Mesendoderm (in vitro differentiated cells): ENCODE data around the gene GADD45A.

Experiments used
- DNase-seq: peaks from one replicate; pipeline ENCODE4 v3.0.0; 2013
- H2AK5ac ChIP-seq: 2 replicates; pipeline ENCODE4 v1.6.1; 2013; ENCODE audit warnings: low read length, inconsistent platforms
- H2BK120ac ChIP-seq: 2 replicates; pipeline ENCODE4 v1.6.1; 2013; ENCODE audit warnings: low read depth, mild to moderate bottlenecking, low read length, moderate library complexity, mixed read lengths
- H2BK15ac ChIP-seq: replicated peaks from 2 replicates; pipeline ENCODE4 v1.6.1; 2013; ENCODE audit warnings: low read depth, mild to moderate bottlenecking, moderate library complexity
- H2BK5ac ChIP-seq: 2 replicates; pipeline ENCODE4 v1.6.1; 2013; ENCODE audit warnings: low read length, inconsistent platforms
- H3K18ac ChIP-seq: 2 replicates; pipeline ENCODE4 v1.6.1; 2013; ENCODE audit warnings: mild to moderate bottlenecking, low read length, mixed read lengths
- H3K23ac ChIP-seq: one replicate; pipeline ENCODE4 v1.6.1; 2013; ENCODE audit warnings: low read length
- H3K27ac ChIP-seq: 2 replicates; pipeline ENCODE4 v1.5.1; 2013; ENCODE audit warnings: low read depth, mild to moderate bottlenecking, inconsistent platforms, low read length, moderate library complexity
- H3K27me3 ChIP-seq: 2 replicates; pipeline ENCODE4 v1.6.1; 2013; ENCODE audit warnings: low read length, control low read depth, mild to moderate bottlenecking, inconsistent platforms; ENCODE audit not compliant: insufficient read depth, poor library complexity
- H3K36me3 ChIP-seq: 2 replicates; pipeline ENCODE4 v1.6.1; 2013; ENCODE audit warnings: low read length, inconsistent platforms; ENCODE audit not compliant: control insufficient read depth, insufficient read depth
- H3K4ac ChIP-seq: one replicate; pipeline ENCODE4 v1.6.1; 2013; ENCODE audit warnings: low read depth, mild to moderate bottlenecking, low read length, moderate library complexity
- H3K4me1 ChIP-seq: 2 replicates; pipeline ENCODE4 v1.6.1; 2013; ENCODE audit warnings: low read depth, low read length, inconsistent platforms; ENCODE audit not compliant: control insufficient read depth
- H3K4me2 ChIP-seq: 2 replicates; pipeline ENCODE4 v1.6.1; 2013; ENCODE audit warnings: low read length
- H3K4me3 ChIP-seq: 2 replicates; pipeline ENCODE4 v1.5.1; 2013; ENCODE audit warnings: mild to moderate bottlenecking, low read length
- H3K56ac ChIP-seq: one replicate; pipeline ENCODE4 v1.6.1; 2013; ENCODE audit warnings: low read length
- H3K79me1 ChIP-seq: 2 replicates; pipeline ENCODE4 v1.6.1; 2013; ENCODE audit warnings: low read length, inconsistent platforms
- H3K79me2 ChIP-seq: 2 replicates; pipeline ENCODE4 v1.6.1; 2013; ENCODE audit warnings: mild to moderate bottlenecking, low read length; ENCODE audit not compliant: control insufficient read depth, insufficient read depth
- H3K9ac ChIP-seq: 2 replicates; pipeline ENCODE4 v1.6.1; 2013; ENCODE audit warnings: low read length, inconsistent platforms
- H4K5ac ChIP-seq: one replicate; pipeline ENCODE4 v1.6.1; 2013; ENCODE audit warnings: low read length
- H4K8ac ChIP-seq: one replicate; pipeline ENCODE4 v1.6.1; 2013; ENCODE audit warnings: low read depth, mild to moderate bottlenecking, control low read depth, low read length, moderate library complexity
- WGBS: extraction: QIAGEN DNeasy Blood & Tissue Kit; methylation state at CpG from one replicate; pipeline ENCODE4 v1.1.7; 2013; ENCODE audit warnings: low lambda C conversion rate, missing lambda C conversion rate; ENCODE audit not compliant: insufficient coverage; ENCODE audit errors: extremely low coverage; 5-methylcytosine and 5-hydroxymethylcytosine counted together

GADD45A gene

DNA sequence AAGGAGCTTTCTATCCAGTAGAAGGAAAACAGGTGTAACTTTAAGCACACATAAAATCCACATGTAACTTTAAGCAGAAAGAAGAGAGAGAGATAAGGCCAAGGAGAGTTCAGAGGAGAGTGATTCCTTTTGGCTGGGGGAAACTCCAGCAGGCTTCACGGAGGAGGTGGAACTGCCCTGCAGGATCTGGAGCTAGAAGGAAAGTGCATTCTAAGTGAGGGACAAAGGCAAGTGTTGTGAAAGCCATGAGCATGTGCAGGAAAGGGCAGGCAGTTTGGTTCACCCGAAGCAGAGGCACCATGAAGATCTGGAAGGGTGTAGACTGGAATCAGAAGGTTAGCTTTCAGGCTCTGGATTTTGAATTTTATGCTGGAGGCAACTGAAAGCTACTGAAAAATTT lies 46.3 kb downstream of the GADD45A start:
- Histone ChIP-seq H3K4me1 (peaks cover 11% of the 10 kb centered on the region), H3K4ac (no peak overlapping the region), H3K79me2 (no peaks in the 10 kb centered on the region), H2AK5ac (no peak overlapping the region), H4K5ac (no peak overlapping the region), H3K18ac (no peak overlapping the region), H3K27me3 (no peaks in the 10 kb centered on the region), H3K36me3 (no peaks in the 10 kb centered on the region), H4K8ac (no peak overlapping the region), H2BK5ac (no peak overlapping the region), H3K27ac (no peak overlapping the region), H3K4me3 (no peak overlapping the region), H3K4me2 (no peak overlapping the region), H3K23ac (no peak overlapping the region), H2BK15ac (no peak overlapping the region), H3K79me1 (no peaks in the 10 kb centered on the region), H3K9ac (no peak overlapping the region), H3K56ac (no peak overlapping the region), H2BK120ac (no peak overlapping the region)
- WGBS: no CpG with 5 or more reads among the region's 2 CpGs
- no peak for DNase-seq

DNA sequence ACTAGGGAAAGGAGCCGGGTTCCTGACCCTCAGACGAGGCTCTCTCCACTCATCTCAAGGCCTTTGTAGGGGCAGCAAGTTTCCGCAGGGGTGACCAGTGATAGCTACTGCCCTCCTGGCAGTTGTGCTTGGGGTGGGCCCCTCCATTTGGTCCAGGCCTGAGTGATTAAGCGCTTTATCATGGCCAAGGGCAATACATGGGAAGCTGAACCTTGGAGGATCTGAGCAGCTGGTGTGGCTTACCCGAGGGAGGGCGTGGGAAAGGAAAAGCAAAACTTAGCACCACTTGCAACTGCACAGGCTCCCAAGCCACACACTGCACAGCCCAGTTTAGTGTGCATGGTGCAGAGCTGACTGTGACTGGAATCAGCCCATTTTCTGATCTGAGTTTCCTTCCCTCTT lies 47.8 kb downstream of the GADD45A start:
- Histone ChIP-seq H3K9ac (no peak overlapping the region), H4K5ac (no peak overlapping the region), H2BK120ac (no peak overlapping the region), H3K79me1 (no peaks in the 10 kb centered on the region), H3K27ac (no peak overlapping the region), H3K4ac (no peak overlapping the region), H3K4me1 (peaks cover 12% of the 10 kb centered on the region), H4K8ac (no peak overlapping the region), H3K79me2 (no peaks in the 10 kb centered on the region), H3K27me3 (no peaks in the 10 kb centered on the region), H3K4me3 (no peak overlapping the region), H3K18ac (no peak overlapping the region), H2BK15ac (no peak overlapping the region), H2AK5ac (no peak overlapping the region), H3K23ac (no peak overlapping the region), H3K56ac (no peak overlapping the region), H2BK5ac (no peak overlapping the region), H3K4me2 (no peak overlapping the region), H3K36me3 (no peaks in the 10 kb centered on the region)
- DNase-seq: no peak
- no CpG with 5 or more reads among the region's 6 CpGs for WGBS

DNA sequence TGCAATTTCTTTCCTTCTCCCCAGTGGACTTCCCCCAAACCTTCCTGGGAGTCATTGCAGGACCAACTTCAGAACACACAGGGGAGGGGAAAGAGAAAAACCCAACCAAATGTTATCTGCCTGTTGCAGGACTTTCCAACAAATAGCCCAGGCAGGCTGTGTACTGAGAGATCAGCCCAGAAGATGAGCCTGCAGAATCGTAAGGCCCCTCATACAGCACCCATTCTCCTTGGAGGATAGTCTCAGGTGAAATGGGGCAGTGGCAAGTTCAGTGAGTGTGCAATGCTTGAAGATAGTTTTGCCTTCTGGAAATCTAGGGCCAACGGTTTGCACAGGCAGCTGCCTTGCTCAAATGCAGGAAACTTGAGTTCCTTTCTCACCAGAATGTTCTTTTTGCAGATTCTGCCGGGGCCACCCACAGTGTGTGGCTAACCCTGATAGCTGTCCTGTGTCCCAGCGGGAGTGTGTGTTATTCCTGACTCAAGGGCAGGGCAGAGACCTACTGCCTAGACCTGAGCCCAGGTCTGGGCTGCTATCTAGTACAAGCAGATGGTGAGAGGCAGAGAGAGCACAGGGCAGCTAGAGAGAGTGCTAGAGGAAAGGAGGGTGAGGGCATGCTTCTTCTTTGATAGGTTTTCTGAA lies 48.8 kb downstream of the GADD45A start:
- H4K5ac ChIP-seq: no peak overlapping the region
- no peak overlapping the region for H3K4me2 ChIP-seq
- no peak overlapping the region for H3K4ac ChIP-seq
- H3K18ac ChIP-seq: peak overlapping the region; percentile 9
- H3K4me3 ChIP-seq: no peak overlapping the region
- H3K23ac ChIP-seq: no peak overlapping the region
- no peaks in the 10 kb centered on the region for H3K79me2 ChIP-seq
- no peak overlapping the region for H2AK5ac ChIP-seq
- H3K36me3 ChIP-seq: no peaks in the 10 kb centered on the region
- no peak overlapping the region for H3K56ac ChIP-seq
- no peak overlapping the region for H2BK15ac ChIP-seq
- H3K27ac ChIP-seq: no peak overlapping the region
- H2BK120ac ChIP-seq: no peak overlapping the region
- H3K27me3 ChIP-seq: no peaks in the 10 kb centered on the region
- H2BK5ac ChIP-seq: no peak overlapping the region
- H3K79me1 ChIP-seq: no peaks in the 10 kb centered on the region
- whole genome bisulfite sequencing: no CpG with 5 or more reads among the region's 4 CpGs
- peak; percentile 58 for DNase-seq
- H3K4me1 ChIP-seq: peaks cover 14% of the 10 kb centered on the region
- H4K8ac ChIP-seq: no peak overlapping the region
- no peak overlapping the region for H3K9ac ChIP-seq

DNA sequence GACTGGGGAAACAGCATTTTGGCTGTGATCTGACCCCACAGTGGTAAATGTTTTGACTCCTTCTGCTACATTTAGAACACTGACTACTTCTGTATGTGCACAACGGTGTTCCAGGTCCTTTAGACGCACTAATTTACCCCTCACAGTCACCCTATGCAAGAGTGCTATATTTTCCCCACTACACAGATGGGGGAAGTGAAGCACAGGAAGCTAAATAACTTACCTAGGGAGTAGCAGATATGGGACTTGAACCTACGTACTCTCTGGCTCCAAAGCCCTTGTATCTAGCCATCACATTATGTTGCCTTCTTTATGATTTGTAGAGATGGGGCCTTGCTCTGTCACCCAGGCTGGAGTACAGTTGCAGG lies 49.3 kb downstream of the GADD45A start:
- no peak for DNase-seq
- H4K5ac ChIP-seq: no peak overlapping the region
- H3K56ac ChIP-seq: no peak overlapping the region
- WGBS: no CpG with 5 or more reads among the region's 3 CpGs
- H3K18ac ChIP-seq: no peak overlapping the region
- no peaks in the 10 kb centered on the region for H3K79me2 ChIP-seq
- H3K79me1 ChIP-seq: no peaks in the 10 kb centered on the region
- no peak overlapping the region for H2AK5ac ChIP-seq
- H3K27me3 ChIP-seq: no peaks in the 10 kb centered on the region
- no peak overlapping the region for H3K23ac ChIP-seq
- H3K27ac ChIP-seq: no peak overlapping the region
- no peak overlapping the region for H2BK5ac ChIP-seq
- no peak overlapping the region for H4K8ac ChIP-seq
- H3K36me3 ChIP-seq: no peaks in the 10 kb centered on the region
- no peak overlapping the region for H3K4me3 ChIP-seq
- H2BK120ac ChIP-seq: no peak overlapping the region
- no peak overlapping the region for H3K9ac ChIP-seq
- no peak overlapping the region for H3K4ac ChIP-seq
- peaks cover 14% of the 10 kb centered on the region for H3K4me1 ChIP-seq
- H3K4me2 ChIP-seq: no peak overlapping the region
- no peak overlapping the region for H2BK15ac ChIP-seq

DNA sequence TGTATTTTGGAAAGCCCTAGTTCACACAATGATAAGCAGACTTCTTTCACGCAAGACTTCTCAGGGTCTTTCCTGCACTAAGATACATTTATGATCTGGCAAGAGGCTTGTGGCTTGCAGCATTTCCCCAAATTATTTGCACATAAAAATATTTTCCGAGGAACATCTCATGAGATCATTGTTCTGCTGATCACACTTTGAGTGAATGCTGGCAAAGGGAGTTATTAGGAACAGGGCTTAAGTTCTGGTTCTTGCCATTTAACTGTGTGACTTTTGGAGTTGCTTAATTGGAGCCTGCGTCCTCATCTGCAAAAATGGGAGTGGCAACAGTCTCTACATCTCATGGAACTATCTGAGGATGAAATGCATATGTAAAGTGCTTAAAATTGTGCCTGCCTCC lies 50.2 kb downstream of the GADD45A start:
- no peak overlapping the region for H4K5ac ChIP-seq
- H3K4ac ChIP-seq: no peak overlapping the region
- WGBS: no CpG with 5 or more reads among the region's 3 CpGs
- H3K9ac ChIP-seq: no peak overlapping the region
- no peak overlapping the region for H3K23ac ChIP-seq
- no peak overlapping the region for H3K4me2 ChIP-seq
- H3K36me3 ChIP-seq: no peaks in the 10 kb centered on the region
- no peak overlapping the region for H2BK15ac ChIP-seq
- H3K79me1 ChIP-seq: no peaks in the 10 kb centered on the region
- no peaks in the 10 kb centered on the region for H3K79me2 ChIP-seq
- H3K27ac ChIP-seq: no peak overlapping the region
- no peak overlapping the region for H3K4me3 ChIP-seq
- H2AK5ac ChIP-seq: no peak overlapping the region
- no peaks in the 10 kb centered on the region for H3K27me3 ChIP-seq
- H2BK120ac ChIP-seq: no peak overlapping the region
- H4K8ac ChIP-seq: no peak overlapping the region
- H2BK5ac ChIP-seq: no peak overlapping the region
- H3K4me1 ChIP-seq: peaks cover 14% of the 10 kb centered on the region
- no peak overlapping the region for H3K56ac ChIP-seq
- no peak for DNase-seq
- no peak overlapping the region for H3K18ac ChIP-seq
